ENCODE results near the gene ZNF420. TPM values are rescaled to one million over a fixed set of nuclear protein-coding genes. Genes with fewer than 3 reads are reported as not detected.
"Not testable (repeated sequence)": the region's sequence is repeated elsewhere in the genome, so short reads cannot be mapped to it uniquely, and the experiment has no call there.

ZNF420 gene
- 10 to 100 TPM in 3 of 4 donors, 1 to 10 TPM in 1; 6.1 to 53.5 (median 17.2) TPM for total RNA-seq

DNA sequence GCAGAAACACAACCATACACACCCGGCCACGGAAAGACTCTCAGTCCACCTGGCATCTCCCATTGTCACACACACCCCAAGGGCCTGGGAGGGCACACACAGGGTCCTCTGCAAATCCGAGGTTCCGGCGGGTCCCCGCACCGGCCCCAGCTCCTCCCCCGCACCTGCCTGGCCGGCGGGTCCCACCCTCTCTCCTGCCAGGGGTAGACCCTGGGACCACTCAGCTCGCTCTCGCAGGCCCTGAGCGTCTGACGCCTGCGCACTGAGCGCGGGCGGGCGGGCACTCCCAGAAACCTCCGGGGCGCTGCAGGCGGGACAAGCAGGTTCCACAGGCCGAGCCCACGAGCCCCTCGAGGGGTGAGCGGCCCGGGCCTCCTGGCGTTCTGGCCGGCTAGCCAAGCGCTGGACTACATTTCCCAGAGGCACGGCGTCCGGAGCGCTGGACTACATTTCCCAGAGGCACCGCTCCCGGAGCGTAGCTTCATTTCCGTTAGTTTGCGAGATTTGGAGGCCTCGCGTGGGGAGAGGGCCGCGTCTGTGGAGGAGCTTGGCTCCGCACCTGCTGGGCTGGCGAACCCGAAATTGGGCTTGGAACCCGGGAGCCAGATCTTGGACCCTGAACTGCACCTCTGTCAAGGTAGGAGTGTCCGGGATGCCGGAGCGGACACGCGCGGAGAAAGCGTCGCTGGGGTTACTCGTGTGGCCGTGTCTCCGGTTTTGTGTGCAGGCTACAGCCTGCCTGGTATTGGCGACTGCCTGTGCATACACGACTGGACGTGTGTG is at the start of gene ZNF420:
ZNF420 (plus strand) TSS at position 500 of the 783 bp plus-strand sequence. CDS start 10,686 bp downstream, outside the sequence.
- H3K4me1 ChIP-seq: peaks cover 0 to 8% of the 10 kb centered on the region in 2 donors
- peaks cover 0 to 12% of the 10 kb centered on the region in 2 donors for H3K9me3 ChIP-seq
- intact Hi-C loops (cut with DNase I; ENCODE audit: low total_unique reads): no loop called here
- H3K36me3 ChIP-seq: no peaks in the 10 kb centered on the region
- peak within 1 kb of the TSS; percentile 56 to 82 for H3K4me3 ChIP-seq
- TF ChIP-seq POLR2A (IDR thresholded peaks at IDR 0.05): peak; percentile 31 to 63
- TF ChIP-seq, protein P1, sequence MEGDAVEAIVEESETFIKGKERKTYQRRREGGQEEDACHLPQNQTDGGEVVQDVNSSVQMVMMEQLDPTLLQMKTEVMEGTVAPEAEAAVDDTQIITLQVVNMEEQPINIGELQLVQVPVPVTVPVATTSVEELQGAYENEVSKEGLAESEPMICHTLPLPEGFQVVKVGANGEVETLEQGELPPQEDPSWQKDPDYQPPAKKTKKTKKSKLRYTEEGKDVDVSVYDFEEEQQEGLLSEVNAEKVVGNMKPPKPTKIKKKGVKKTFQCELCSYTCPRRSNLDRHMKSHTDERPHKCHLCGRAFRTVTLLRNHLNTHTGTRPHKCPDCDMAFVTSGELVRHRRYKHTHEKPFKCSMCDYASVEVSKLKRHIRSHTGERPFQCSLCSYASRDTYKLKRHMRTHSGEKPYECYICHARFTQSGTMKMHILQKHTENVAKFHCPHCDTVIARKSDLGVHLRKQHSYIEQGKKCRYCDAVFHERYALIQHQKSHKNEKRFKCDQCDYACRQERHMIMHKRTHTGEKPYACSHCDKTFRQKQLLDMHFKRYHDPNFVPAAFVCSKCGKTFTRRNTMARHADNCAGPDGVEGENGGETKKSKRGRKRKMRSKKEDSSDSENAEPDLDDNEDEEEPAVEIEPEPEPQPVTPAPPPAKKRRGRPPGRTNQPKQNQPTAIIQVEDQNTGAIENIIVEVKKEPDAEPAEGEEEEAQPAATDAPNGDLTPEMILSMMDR (IDR thresholded peaks at IDR 0.05): peak in 3 of 4 experiments; percentile 9 to 29 (median 15)
- peak; percentile 94 to 95 for DNase-seq
- no peaks in the 10 kb centered on the region for H3K27me3 ChIP-seq
- peak within 1 kb of the TSS; percentile 85 to 87 for H3K27ac ChIP-seq

DNA sequence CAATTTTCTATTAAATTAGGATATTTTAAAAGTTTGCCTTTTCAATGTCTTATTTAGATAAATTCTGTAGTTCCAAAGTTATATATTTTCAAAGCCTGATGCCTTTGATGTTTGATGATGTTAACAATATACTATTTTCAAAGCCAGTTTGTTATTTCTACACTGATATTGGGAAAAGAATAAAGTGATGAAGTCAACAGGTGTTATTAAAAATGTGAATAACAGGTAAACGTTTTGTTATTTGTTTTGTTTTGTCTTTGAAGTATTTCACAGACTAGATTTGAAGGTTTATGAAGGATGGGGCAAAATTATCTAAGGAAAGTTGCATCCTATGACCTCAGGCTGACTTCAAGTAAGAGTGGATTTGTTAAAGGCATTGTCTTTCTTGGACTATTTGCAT is 33.1 kb upstream of the ZNF420 start:
- Histone ChIP-seq H3K4me1 (no peaks in the 10 kb centered on the region), H3K4me3 (no peak overlapping the region), H3K36me3 (no peaks in the 10 kb centered on the region), H3K9me3 (peaks cover 0 to 2% of the 10 kb centered on the region in 2 donors), H3K27ac (no peak overlapping the region), H3K27me3 (no peaks in the 10 kb centered on the region)
- DNase-seq: no peak
- TF ChIP-seq, protein P1 (IDR thresholded peaks at IDR 0.05): no peak
- no peak for TF ChIP-seq POLR2A (IDR thresholded peaks at IDR 0.05)
- intact Hi-C loops (cut with DNase I; ENCODE audit: low total_unique reads): no loop called here

DNA sequence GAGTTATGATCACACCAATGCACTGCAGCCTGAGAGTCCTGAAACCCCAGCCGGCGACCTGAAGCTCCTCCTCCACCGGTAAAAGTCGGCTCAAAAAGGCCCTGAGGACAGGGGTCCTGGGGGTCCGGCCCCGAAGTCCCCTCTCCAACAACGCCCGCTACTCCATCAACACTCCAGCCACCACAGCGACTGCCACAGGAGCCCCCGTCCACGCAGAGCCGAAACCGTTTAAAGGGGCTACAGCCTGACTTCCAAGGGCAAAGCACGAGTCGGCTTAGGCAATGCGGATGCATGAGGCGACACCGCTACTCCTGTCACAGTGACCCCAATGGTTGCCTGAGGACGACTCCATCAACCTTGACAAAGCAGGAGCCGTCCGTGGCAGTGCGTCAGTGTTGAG is 22.9 kb upstream of the ZNF420 start:
- intact Hi-C loops (cut with DNase I; ENCODE audit: low total_unique reads): no loop called here
- no peak for DNase-seq
- Histone ChIP-seq H3K27ac (no peak overlapping the region), H3K9me3 (peaks cover 0 to 3% of the 10 kb centered on the region in 2 donors), H3K4me3 (no peak overlapping the region), H3K27me3 (no peaks in the 10 kb centered on the region), H3K4me1 (no peaks in the 10 kb centered on the region), H3K36me3 (no peaks in the 10 kb centered on the region)
- TF ChIP-seq, protein P1 (IDR thresholded peaks at IDR 0.05): no peak

DNA sequence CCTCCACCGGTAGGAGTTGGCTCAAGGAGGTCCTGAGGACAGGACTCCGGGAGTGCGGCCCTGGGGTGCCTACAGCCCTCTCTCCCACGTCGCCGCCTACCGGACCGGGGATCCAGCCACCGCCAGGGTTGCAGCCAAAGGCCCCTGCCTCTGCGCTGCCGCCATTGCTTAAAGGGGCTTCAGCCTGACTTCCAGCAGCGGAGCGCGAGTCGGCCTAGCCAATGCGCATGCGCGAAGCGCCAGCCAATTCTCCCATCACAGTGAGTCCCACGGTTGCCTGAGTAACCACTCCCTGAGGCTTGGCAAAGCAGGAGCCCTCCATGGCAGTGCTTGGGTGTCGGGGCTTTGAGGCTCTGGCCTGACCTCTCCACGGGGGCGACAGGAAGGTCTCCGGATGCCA is 21.5 kb upstream of the ZNF420 start:
- no peak for DNase-seq
- Histone ChIP-seq H3K4me3 (no peak overlapping the region), H3K27ac (no peak overlapping the region), H3K27me3 (no peaks in the 10 kb centered on the region), H3K4me1 (no peaks in the 10 kb centered on the region), H3K36me3 (no peaks in the 10 kb centered on the region), H3K9me3 (peaks cover 0 to 3% of the 10 kb centered on the region in 2 donors)
- intact Hi-C loops (cut with DNase I; ENCODE audit: low total_unique reads): no loop called here
- no peak for TF ChIP-seq POLR2A (IDR thresholded peaks at IDR 0.05)
- TF ChIP-seq, protein P1 (IDR thresholded peaks at IDR 0.05): no peak

DNA sequence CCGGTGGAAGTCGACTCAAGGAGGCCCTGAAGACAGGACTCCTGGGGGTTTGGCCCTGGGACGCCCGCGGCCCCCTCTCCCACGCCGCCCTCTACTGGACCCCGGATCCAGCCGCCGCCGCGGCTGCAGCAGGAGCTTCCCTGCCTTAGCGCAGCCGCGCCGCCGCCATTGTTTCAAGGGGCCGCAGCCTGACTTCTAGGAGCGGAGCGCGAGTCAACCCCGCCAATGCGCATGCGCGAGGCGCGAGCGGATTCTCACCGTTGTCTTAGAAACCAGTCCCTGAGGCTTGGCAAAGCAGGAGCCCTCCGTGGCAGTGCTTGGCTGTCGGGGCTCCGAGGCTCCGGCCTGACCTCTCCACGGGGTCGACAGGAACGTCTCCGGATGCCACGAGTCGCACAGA is 19.1 kb upstream of the ZNF420 start:
- intact Hi-C loops (cut with DNase I; ENCODE audit: low total_unique reads): no loop called here
- no peaks in the 10 kb centered on the region for H3K36me3 ChIP-seq
- H3K27me3 ChIP-seq: no peaks in the 10 kb centered on the region
- DNase-seq: no peak
- no peak for TF ChIP-seq POLR2A (IDR thresholded peaks at IDR 0.05)
- TF ChIP-seq, protein P1 (IDR thresholded peaks at IDR 0.05): no peak
- H3K4me1 ChIP-seq: no peaks in the 10 kb centered on the region
- H3K27ac ChIP-seq: no peak overlapping the region
- no peak overlapping the region for H3K4me3 ChIP-seq
- peaks cover 0 to 3% of the 10 kb centered on the region in 2 donors for H3K9me3 ChIP-seq

DNA sequence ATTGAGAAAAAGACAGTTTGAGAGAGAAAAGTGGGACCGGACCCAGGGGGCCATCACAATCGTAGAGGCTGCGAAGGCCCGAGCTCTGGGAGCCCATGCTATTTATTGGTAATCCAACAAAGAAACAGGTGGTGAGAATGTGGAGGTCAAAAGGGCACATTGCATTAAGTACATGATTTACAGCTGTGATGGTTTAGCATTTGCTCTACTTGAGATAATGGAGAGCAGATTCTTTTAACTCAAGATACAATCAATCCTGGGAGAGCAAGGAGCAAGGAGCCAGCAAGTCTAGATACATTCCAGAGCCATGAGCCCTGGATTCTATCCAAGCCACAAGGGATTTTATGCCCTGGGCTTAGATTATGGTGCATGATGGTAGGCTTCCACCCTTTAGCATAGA is 13.3 kb upstream of the ZNF420 start:
- intact Hi-C loops (cut with DNase I; ENCODE audit: low total_unique reads): not testable (repeated sequence)

More for the DNA sequence above, 13.3 kb upstream of the ZNF420 start:
- H3K36me3 ChIP-seq, H3K4me3 ChIP-seq, H3K27ac ChIP-seq, DNase-seq, H3K27me3 ChIP-seq, H3K4me1 ChIP-seq: not testable (repeated sequence)
- peaks cover 0 to 16% of the 10 kb centered on the region in 2 donors for H3K9me3 ChIP-seq
